ENCODE results near the gene CGNL1.

Gene CGNL1

GRCh38 chr15:57444877-57445513, 68.7 kb downstream of the CGNL1 start (continued):
- TF ChIP-seq, protein P1, sequence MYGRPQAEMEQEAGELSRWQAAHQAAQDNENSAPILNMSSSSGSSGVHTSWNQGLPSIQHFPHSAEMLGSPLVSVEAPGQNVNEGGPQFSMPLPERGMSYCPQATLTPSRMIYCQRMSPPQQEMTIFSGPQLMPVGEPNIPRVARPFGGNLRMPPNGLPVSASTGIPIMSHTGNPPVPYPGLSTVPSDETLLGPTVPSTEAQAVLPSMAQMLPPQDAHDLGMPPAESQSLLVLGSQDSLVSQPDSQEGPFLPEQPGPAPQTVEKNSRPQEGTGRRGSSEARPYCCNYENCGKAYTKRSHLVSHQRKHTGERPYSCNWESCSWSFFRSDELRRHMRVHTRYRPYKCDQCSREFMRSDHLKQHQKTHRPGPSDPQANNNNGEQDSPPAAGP (tag by site-specific recombination; IDR thresholded peaks at IDR 0.05): no peak
- TF ChIP-seq ZNF366 (tag by site-specific recombination; conservative IDR thresholded peaks at IDR 0.05) (peak; percentile 38; the same call in 1 of the 2 replicates), ZNF202 (tag by site-specific recombination; IDR thresholded peaks at IDR 0.05; ENCODE audit: borderline replicate concordance) (no peak), SCRT1 (tag by site-specific recombination; IDR thresholded peaks at IDR 0.05; ENCODE audit: borderline replicate concordance) (0 out of 2 replicates have a peak, but pooled peaks have one; percentile 17), ZNF660 (tag by site-specific recombination; IDR thresholded peaks at IDR 0.05) (0 out of 2 replicates have a peak, but pooled peaks have one; percentile 50), ZFP69B (tag by site-specific recombination; IDR thresholded peaks at IDR 0.05) (no peak), ZIC2 (tag by site-specific recombination; IDR thresholded peaks at IDR 0.05) (no peak), KLF16 (tag by site-specific recombination; IDR thresholded peaks at IDR 0.05) (no peak), BCL11B (tag by site-specific recombination; IDR thresholded peaks at IDR 0.05; ENCODE audit: low read depth) (no peak), ZNF10 (tag by site-specific recombination; IDR thresholded peaks at IDR 0.05) (no peak), ZNF830 (tag by site-specific recombination; IDR thresholded peaks at IDR 0.05; ENCODE audit: low read depth) (no peak), ZNF600 (tag by site-specific recombination; IDR thresholded peaks at IDR 0.05) (0 out of 2 replicates have a peak, but pooled peaks have one; percentile 39), ZNF529 (tag by site-specific recombination; IDR thresholded peaks at IDR 0.05; ENCODE audit: insufficient replicate concordance) (no peak), ZNF513 (tag by site-specific recombination; IDR thresholded peaks at IDR 0.05) (no peak), GLI2 (tag by site-specific recombination; IDR thresholded peaks at IDR 0.05; ENCODE audit: borderline replicate concordance, low read depth) (0 out of 2 replicates have a peak, but pooled peaks have one; percentile 5), ZXDB (tag by site-specific recombination; IDR thresholded peaks at IDR 0.05) (peak; percentile 46; the same call in 1 of the 2 replicates), ZNF174 (tag by site-specific recombination; IDR thresholded peaks at IDR 0.05) (no peak), ZNF132 (tag by site-specific recombination; IDR thresholded peaks at IDR 0.05; ENCODE audit: borderline replicate concordance) (no peak), ZNF248 (tag by site-specific recombination; IDR thresholded peaks at IDR 0.05) (no peak), ZBTB11 (tag by site-specific recombination; conservative IDR thresholded peaks at IDR 0.05; ENCODE audit: low read depth) (no peak), PRDM1 (tag by site-specific recombination; IDR thresholded peaks at IDR 0.05) (no peak), ZNF558 (tag by site-specific recombination; IDR thresholded peaks at IDR 0.05) (no peak), ZNF560 (tag by site-specific recombination; IDR thresholded peaks at IDR 0.05; ENCODE audit: borderline replicate concordance) (no peak), ZNF274 (IDR thresholded peaks at IDR 0.05; ENCODE audit: low read length) (no peak), ZNF274 (tag by site-specific recombination; IDR thresholded peaks at IDR 0.05; ENCODE audit: borderline replicate concordance) (no peak), ZNF175 (tag by site-specific recombination; IDR thresholded peaks at IDR 0.05) (no peak), ZSCAN4 (tag by site-specific recombination; IDR thresholded peaks at IDR 0.05) (no peak)
- TF ChIP-seq, protein P2, sequence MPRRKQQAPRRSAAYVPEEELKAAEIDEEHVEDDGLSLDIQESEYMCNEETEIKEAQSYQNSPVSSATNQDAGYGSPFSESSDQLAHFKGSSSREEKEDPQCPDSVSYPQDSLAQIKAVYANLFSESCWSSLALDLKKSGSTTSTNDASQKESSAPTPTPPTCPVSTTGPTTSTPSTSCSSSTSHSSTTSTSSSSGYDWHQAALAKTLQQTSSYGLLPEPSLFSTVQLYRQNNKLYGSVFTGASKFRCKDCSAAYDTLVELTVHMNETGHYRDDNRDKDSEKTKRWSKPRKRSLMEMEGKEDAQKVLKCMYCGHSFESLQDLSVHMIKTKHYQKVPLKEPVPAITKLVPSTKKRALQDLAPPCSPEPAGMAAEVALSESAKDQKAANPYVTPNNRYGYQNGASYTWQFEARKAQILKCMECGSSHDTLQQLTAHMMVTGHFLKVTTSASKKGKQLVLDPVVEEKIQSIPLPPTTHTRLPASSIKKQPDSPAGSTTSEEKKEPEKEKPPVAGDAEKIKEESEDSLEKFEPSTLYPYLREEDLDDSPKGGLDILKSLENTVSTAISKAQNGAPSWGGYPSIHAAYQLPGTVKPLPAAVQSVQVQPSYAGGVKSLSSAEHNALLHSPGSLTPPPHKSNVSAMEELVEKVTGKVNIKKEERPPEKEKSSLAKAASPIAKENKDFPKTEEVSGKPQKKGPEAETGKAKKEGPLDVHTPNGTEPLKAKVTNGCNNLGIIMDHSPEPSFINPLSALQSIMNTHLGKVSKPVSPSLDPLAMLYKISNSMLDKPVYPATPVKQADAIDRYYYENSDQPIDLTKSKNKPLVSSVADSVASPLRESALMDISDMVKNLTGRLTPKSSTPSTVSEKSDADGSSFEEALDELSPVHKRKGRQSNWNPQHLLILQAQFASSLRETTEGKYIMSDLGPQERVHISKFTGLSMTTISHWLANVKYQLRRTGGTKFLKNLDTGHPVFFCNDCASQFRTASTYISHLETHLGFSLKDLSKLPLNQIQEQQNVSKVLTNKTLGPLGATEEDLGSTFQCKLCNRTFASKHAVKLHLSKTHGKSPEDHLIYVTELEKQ (tag by site-specific recombination; IDR thresholded peaks at IDR 0.05; ENCODE audit: borderline replicate concordance): peak; percentile 83
